Measurements from ENCODE around the gene ULK1.
"Not testable (repeated sequence)": the region's sequence is repeated elsewhere in the genome, so short reads cannot be mapped to it uniquely, and the experiment has no call there.

- TF ChIP-seq EZH2 (IDR thresholded peaks at IDR 0.05); POLR2AphosphoS5 (IDR thresholded peaks at IDR 0.05; ENCODE audit: borderline replicate concordance, low read depth, low read length); FOXP2 (optimal IDR thresholded peaks at IDR 0.05; ENCODE audit: control extremely low read depth, extremely low read length, insufficient read depth): not testable (repeated sequence)
These were observed 2.7 kb upstream of the ULK1 start for GRCh38 chr12:131891722-131892121.
